Measurements from ENCODE around the gene THOC6.

GRCh38 chr16:3038256-3038655, 14.4 kb downstream of the THOC6 start:
- TF ChIP-seq CTCF (IDR thresholded peaks at IDR 0.05) (no peak), JUN (CRISPR knock-in tag; IDR thresholded peaks at IDR 0.05) (no peak), E2F1 (CRISPR knock-in tag; IDR thresholded peaks at IDR 0.05) (no peak), MXD4 (CRISPR knock-in tag; IDR thresholded peaks at IDR 0.05; ENCODE audit: borderline replicate concordance) (no peak), USF1 (CRISPR knock-in tag; IDR thresholded peaks at IDR 0.05) (no peak), ESRRA (CRISPR knock-in tag; IDR thresholded peaks at IDR 0.05; ENCODE audit: borderline replicate concordance) (no peak), CREM (CRISPR knock-in tag; IDR thresholded peaks at IDR 0.05) (no peak)

Measured in WTC11 (cell line).